HG03280 (cell line): ENCODE results near the gene HAVCR2.
"Not testable (repeated sequence)": the region's sequence is repeated elsewhere in the genome, so short reads cannot be mapped to it uniquely, and the experiment has no call there.

Experiments
- ATAC-seq: cut with Tn5 transposase; IDR thresholded peaks from one replicate; pipeline ENCODE4 v1.9.1; 2021; ENCODE audit warnings: mild to moderate bottlenecking, moderate library complexity; ENCODE audit not compliant: unreplicated experiment

HAVCR2 gene

DNA sequence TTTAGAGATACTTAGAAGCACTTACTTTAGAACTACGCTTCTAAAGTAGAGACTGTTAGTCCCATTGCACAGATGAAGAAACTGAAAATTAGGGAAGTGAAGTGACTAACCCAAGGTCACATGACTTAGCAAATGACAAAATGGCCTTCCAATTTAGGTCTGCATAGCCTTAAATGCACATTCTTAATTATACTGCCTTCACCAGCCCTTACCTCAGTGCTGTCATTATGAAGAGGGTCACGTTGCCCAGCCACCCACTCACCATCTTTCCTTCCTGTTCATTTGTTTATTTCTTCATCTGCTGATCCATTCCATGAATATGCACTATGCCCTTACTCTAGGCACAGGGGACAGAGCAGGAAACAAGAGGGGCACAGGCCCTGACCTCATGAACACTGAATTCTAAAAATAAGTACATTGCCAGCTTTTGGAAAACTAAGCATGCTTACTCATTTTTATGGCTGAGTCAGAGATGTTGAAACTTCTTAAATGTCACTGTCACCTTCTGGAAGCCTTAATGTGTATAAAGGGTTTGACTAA is 8.6 kb downstream of the HAVCR2 start:
- no peak for ATAC-seq

DNA sequence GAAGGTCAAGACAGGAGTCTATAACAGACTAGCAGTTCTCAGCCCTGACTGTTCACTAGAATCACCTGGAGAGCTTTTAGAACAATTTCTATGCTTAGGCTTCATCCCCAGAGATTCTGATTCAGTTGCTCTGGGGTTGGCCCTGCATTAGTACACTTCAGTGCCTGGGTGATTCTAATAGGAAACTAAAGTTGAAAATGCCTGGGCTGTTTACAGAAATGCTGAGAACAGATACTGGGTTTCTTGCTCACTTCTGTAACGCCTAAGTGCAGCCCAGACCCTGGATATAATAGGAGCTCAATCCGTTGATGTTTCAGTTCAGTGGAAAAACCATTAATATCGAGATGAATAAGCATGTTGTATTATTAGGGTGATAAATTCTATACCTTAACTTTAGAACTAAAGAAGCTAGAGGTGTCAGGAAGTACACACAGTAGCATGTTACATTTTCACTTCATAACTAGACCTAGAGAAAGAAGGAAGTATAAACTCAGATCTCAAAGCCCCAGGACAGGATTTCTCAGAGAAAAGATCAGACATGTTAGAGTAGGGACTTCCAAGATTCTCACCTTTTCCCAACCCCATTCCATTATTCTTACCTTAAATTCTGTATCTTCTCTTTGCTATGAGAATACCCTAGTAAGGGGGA is 20.4 kb downstream of the HAVCR2 start:
- peak; percentile 71 for ATAC-seq

DNA sequence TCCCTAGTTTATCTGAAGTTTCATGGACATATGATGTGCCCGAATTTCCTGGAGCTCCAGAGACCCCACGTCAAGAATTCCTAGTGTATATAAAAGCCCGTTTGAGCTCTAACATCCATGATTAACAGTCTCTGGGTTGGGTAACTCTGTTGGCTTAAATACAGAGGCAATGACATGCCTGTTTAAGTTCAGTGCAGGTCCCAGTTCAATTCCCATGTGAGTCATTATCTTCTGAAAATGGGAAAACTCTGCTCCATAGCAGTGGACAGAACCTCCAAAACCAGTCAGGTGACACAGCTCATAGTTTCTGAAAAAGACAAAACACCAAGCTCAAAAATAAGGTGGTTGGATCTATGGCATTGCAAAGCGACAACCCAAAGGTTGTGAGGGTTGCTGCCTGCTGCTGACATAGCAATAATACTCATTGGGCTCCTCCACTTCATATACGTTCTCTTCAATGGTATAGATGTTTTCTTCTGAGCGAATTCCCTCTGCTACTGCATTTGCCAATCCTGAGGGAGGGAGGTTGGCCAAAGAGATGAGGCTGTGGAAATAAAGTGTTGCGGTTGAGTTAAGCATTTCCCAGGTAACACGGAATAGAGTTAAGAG is 22.0 kb downstream of the HAVCR2 start:
- ATAC-seq = no peak

DNA sequence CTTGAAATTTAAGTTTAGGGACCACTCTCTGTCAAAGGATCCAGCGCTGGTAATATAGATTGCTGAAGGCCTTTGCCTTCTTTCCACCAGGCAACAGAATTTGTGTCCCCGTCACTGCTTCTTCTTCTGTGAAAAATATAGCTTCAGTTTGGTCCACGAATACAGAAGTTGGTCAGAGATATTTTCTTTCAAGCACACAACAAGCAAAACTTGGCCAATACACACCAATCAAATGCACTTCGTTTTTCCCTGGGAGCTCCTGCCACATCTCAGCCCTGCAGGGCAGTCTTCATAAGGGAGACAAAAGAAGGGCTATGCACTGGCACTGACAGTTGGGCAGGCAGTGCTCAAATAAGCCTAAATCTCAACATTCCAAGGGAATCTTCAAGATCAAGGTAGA is 22.9 kb downstream of the HAVCR2 start:
- ATAC-seq = no peak

DNA sequence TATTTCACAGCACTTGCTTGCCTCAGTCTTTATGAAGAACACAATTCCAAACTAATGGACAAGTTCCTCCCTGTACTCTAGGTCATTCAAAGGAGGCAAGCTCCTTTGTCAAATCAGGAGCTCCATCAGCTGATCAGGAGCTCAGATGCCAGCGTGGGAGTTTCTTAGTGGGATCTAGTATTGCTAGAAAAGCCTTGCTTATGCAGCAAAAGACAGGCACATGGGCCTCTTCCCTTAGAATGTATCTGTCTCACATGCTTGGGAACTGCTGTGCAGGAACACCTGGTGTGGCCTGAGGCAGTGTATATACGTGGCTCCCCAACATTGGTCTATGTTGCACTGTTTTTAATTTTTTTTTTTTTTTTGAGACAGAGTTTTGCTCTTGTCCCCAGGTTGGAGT is 28.6 kb downstream of the HAVCR2 start:
- ATAC-seq = no peak

DNA sequence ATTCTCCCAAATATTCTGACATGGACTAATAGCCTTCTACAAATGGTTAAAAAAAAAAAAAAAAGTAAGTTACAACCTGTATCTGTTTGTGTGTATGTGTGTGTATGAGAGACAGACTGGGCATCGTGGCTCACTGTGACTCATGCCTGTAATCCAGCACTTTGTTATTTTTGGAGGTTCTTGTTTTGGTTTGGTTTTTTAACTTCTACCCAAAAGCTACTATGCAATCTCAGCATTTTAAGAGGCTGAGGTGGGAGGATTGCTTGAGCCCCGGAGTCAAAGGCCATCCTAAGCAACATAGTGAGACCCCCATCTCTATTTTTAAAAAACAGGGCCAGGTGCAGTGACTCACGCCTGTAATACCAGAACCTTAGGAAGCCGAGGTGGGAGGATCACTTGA is 32.3 kb downstream of the HAVCR2 start:
- ATAC-seq = no peak

DNA sequence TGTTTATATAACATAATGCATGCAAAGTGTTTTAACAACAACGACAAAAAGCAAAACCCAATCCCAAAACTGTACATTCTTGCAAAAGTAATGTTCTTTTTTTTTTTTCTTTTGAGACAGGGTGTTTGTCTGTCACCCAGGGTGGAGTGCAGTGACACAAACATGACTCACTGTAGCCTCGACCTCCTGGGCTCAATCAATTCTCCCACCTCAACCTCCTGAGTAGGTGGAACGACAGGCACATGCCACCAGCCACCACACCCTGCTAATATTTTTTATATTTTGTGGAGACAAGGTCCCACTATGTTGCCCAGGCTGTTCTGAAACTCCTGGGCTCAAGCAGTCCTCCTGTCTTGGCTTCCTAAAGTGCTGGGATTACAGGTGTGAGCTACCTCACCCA is 36.3 kb downstream of the HAVCR2 start:
- ATAC-seq = no peak

DNA sequence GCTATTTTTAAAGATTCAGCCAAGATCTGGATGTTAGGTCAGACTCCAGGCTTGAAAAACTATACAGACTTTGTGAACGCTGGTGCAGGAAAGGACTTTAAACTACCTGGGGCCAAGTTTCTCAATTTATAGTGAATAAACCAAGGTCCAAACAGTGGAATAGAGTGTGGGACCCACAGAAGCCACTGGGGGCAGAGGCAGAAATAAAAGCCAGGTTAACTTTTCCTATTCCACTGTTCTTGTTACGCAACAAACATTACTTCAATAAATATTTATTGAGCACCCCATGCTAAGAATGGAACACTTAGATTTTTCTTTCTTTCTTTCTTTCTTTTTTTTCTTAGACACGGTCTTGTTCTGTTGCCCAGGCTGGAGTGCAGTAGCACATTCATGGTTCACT is 38.9 kb downstream of the HAVCR2 start:
- ATAC-seq = no peak

DNA sequence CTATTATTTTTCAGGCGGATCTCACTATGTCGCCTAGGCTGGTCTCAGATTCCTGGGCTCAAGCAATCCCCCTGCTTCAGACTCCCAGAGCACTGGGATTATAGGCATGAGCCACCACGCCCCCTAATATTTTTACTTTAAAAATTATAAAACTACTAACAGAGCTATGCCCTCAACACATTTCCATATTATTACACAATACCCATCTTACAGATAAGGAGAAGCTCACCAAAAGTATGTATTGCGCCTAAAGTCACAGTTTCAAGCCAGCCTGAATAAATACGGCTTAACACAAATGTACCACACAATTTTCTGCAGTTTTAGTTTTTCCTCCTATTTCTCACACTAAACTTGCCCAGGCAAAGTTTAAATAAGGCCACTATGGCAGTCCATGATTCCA is 40.1 kb downstream of the HAVCR2 start:
- ATAC-seq = no peak

DNA sequence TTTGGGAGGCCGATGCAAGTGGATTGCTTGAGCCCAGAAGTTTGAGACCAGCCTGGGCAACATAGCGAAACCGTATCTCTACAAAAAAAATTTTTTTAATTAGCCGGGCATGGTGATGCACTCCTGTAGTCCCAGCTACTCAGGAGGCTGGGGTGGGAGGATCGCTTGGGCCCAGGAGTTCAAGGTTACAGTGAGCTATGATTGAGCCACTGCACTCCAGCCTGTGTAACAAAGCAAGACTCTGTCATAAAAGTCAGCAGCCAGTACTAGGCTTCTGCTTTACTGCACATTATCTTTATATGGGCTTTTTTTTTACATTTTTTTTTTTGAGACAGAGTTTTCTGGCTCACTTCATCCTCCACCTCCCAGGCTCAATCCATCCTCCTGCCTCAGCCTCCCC is 40.5 kb downstream of the HAVCR2 start:
- no peak for ATAC-seq

DNA sequence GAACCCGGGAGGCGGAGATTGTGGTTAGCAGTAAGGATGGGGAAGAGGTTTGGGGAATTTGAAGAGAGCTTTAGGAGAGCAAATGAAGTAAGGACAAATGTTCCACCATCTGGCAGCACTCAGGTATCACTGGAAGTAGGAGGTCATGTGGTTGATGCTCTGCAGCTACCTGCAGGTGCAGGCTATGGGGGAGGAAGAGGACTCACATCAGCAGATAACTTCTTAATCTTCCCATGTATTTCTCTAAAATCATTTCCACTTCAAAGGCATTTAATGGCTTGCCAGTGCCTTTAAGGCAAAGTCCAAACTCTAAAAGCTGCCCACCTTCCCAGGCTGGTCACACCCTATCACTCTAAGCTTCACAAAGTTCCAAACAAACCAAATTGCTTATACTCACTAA is 41.8 kb downstream of the HAVCR2 start:
- ATAC-seq = no peak

DNA sequence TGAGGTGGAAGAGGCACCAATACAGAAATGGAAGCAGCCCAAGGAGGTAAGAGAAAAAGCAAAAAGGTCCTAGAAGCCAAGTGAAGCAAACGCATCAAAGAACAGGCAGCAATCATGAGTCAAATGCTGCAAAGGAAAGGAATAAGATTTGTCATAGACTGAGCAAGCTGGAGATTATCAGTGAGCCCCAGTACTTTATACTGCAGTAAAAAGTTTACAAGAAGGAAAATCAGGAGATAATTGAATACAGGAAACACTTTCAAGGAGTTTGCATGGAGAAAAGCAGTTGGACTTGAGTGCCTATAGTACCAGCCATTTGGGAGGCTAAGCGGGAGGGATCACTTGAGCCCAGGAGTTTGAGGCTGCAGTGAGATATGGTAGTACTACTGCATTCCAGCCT is 42.8 kb downstream of the HAVCR2 start:
- no peak for ATAC-seq

DNA sequence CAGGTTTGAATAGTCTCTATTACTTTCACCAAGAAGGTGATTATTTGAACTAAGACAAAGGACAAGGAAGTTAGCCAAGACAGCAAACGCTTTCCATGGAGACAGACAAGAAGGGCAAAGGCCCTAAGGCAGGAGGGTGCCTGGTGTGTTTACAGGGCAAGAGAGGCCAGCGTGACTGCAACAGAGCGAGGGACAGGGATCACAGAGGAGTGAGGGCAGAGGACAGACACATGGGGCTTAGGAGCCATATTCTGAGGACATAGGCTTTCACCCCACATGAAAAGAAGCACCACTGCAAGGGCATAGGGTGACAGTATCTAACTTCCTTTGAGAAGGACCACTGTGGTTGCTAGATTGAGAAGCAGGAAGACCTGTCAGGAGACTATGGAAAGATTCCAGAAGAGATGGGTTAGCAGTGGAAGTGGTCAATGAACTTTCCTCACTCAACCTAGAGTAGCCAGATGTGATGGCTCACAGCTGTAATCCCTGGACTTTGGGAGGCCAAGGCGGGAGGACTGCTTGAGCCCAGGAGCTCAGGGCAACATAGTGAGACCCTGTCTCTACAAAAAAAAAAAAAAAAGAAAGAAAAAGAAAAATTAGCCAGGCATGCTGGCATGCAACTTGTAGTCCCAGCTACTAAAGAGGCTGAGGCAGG is 44.9 kb downstream of the HAVCR2 start:
- no peak for ATAC-seq

DNA sequence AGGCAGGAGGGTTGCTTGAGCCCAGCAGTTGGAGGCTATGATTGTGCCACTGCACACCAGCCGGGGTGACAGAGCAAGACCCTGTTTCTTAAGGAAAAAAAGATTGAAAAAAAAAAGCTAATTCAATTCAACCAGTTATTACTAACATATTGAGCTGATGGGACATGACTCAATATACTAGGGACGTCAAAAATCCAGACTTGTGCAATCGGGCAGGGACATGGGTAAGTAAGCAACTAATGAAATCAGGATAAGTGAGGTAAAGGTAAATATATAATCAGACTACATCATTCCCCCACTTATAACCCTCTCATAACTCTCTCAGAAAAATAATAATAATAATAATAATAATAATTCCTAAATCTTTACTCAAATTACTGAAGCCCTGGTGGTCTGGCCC is 49.0 kb downstream of the HAVCR2 start:
- ATAC-seq = no peak

DNA sequence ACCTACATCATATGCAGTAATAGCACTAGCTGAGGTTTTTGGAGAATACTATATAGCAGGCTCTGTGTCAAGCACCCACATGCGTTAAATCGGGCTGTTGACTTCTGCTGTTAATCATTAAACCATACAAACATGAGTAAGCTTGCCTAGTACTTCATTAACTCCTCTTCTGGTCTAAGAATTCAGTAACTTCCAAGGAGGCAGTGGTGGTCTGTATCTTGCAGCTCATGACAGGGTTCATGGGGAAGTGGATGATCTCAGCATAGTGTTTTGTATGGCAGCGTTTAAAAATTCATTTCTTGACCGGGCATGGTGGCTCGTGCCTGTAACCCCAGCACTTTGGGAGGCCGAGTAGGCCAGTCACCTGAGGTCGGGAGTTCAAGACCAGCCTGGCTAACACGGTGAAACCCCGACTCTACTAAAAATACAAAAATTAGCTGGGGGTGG is 49.7 kb downstream of the HAVCR2 start, which contains the start of gene HAVCR1:
TSS of gene HAVCR1 (minus strand) at position 24 of the 447 bp plus-strand sequence. CDS start 1,173 bp downstream, outside the sequence.
- no peak for ATAC-seq

DNA sequence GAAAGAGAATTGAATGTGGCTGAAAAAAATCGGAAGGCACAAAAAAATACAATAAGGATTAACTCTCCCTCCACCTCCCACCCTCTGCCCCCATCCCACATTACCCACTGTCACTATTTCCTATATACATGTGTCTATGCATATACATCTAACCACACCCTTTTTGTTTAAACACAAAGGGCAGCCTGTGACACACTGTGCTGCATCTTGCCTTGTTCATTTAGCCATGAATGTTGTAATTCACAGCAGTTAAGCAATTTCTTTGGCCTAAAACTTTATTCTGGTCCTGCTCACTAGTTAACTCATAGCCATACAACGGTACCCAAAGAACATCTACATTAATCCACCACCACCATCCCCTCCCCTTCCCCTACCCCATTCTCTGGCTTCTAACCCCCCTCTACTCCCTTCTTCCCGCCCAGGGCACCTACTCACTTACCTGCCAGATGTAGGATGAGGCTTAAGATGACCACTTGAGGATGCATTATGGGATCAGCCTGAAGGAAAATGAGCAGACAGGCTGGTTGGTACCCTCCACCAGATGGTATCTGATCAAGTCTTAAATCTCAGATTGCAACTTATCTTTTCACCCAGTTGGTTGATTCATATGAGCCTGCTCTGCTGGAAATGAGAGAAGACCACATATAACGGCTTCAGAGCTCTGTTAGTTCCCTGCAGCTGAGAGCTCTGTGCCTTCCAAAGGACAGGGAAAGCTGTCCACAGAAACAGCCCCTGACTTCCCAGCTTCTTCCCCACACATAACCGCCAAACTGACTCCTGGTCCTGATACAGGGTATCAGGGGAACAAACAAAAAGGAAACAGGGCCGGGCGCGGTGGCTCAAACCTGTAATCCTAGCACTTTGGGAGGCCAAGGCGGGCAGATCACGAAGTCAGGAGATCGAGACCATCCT is 51.1 kb downstream of the HAVCR2 start:
- ATAC-seq = no peak

DNA sequence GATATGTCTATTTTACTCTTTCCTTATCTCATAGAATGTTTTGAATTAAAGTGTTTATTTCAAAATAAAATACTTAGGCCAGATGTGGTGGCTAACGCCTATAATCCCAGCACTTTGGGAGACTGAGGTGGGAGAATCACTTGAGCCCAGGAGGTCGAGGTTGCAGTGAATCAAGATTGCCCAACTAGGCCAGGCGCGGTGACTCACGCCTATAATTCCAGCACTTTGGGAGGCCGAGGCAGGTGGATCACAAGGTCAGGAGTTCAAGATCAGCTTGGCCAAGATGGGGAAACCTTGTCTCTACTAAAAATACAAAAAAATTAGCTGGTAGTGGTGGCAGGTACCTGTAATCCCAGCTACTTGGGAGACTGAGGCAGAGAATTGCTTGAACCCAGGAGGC is 52.0 kb downstream of the HAVCR2 start:
- ATAC-seq = not testable (repeated sequence)

DNA sequence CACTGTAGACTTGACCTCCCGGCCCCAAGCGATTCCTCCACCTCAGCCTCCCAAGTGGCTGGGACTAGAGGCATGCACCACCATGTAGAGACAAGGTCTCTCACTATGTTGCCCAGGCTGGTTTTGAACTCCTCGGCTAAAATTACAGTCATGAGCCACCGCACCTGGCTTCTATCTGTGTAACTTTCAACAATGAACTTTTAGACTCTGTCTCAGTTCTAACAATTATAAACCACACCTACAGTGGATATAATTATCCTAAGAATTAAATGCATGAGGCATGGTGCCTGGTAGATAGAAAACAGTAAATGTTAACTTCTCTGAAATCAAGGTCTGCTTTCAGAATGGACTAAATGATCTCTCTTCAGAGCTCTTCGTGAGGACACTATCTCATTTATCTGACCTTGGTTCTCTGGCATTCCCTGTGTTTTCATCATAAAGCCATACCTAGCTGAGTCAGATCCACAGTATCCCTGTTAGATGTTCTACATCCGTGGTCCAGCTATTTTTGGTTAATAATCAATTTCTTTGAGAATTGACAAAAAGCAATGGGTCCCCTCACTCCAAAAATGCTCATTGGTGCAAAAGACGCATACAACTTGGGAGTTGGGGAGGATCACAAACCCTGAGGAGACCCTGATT is 57.1 kb downstream of the HAVCR2 start:
- no peak for ATAC-seq

DNA sequence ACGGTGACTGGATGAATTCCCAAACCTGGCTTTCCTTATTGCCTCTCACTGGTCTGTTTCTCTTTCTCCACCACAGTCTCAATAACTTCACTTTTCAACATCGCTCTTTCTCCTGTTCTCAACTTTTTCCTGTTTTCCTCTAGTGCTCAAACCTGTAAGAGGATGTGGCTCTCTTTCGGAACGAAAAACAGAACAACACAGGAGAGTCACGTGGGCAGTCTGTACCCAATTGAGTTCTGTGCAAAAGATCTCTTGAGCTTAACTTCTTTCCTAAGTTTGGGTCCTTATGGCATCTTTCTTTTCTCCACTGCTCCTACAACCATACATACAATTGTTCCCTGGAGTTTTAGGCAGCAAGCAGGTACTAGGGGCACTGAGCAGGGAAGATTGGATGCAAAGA is 58.8 kb downstream of the HAVCR2 start:
- no peak for ATAC-seq

DNA sequence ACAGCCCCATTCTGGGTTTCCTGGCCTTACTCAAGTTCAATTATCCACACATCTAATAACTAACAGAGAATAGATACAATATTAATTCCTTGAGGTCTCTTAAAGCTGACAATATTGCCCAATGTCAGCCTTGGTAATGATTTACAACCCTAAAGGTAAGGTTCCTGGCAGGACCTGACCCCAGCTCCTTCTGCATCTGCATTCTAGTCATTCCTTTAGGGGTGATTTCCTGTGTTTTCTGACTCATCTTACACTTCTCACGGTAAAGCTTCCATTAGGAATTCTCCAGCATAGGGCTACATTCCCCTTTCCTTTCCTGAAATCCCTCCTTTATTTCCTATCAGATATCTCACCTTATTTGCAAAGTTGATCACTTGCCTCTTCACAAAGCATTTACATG is 59.2 kb downstream of the HAVCR2 start:
- ATAC-seq = no peak

DNA sequence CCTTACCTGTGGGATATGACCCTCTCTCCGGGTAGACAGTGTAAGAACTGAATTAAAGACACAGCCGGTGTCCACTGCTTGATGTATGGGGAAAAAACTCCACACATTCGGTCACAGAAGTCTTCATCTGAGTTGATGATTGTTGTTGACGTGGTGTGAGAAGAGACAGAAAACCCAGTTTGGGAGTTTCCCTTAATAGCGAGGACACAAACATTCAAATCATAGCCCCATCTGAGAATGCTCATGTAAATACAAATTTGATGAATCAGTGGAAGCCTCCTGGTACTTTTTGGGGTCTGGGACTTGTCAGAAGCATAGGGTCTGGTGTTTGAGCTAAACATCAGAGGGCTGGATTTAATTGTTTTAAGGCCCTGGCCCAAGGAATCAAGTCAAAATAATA is 60.9 kb downstream of the HAVCR2 start:
- peak; percentile 65 for ATAC-seq
